Upper lobe of left lung (tissue), 6 donors: ENCODE results near the gene MRPL51. TPM values are rescaled to one million over a fixed set of nuclear protein-coding genes. Genes with fewer than 3 reads are reported as not detected.

Experiments used
- ATAC-seq, 2 donors: fragments of 200-7000 bp; cut with Tn5 transposase; one replicate each; pipeline ENCODE4 v1.9.1; 2022; ENCODE audit warnings: mild to moderate bottlenecking in 2 of 2, moderate library complexity in 2 of 2; ENCODE audit not compliant: low FRiP score in 2 of 2
- DNase-seq, 2 donors: peaks; one replicate each; pipeline ENCODE4 v3.0.0-alpha.2; 2019 to 2020
- H3K27ac ChIP-seq, 4 donors: fragments of 200-600 bp; sonication (generic); one replicate each; pipeline ENCODE4 v1.5.1; 2016 to 2019
- H3K27me3 ChIP-seq, 4 donors: fragments of 200-600 bp; sonication (generic); one replicate each; pipeline ENCODE4 v1.5.1; 2017 to 2019
- H3K36me3 ChIP-seq, 4 donors: fragments of 200-600 bp; sonication (generic); one replicate each; pipeline ENCODE4 v1.5.1; 2016 to 2019
- H3K4me1 ChIP-seq, 4 donors: fragments of 200-600 bp; sonication (generic); one replicate each; pipeline ENCODE4 v1.5.1; 2018 to 2019
- H3K4me3 ChIP-seq, 4 donors: fragments of 200-600 bp; sonication (generic); one replicate each; pipeline ENCODE4 v1.5.1; 2017 to 2019; ENCODE audit warnings: mild to moderate bottlenecking in 2 of 4, moderate library complexity in 1 of 4
- H3K9me3 ChIP-seq, 4 donors: fragments of 200-600 bp; sonication (generic); one replicate each; pipeline ENCODE4 v1.5.1; 2018 to 2019
- CTCF ChIP-seq, 6 experiments: fragments of 450-650 bp in 4 of 6; fragments of 200-600 bp in 2 of 6; sonication (generic) in 2 of 6; IDR thresholded peaks; one replicate each; pipeline ENCODE4 v1.5.1; 2016 to 2019; ENCODE audit warnings: antibody characterized with exemption in 6 of 6
- EP300 ChIP-seq, 4 donors: sonication (generic); formaldehyde crosslinking; IDR thresholded peaks; one replicate each; pipeline ENCODE4 v1.5.1; 2017; ENCODE audit warnings: antibody characterized with exemption in 4 of 4, control low read depth in 2 of 4
- POLR2A ChIP-seq, 4 donors: fragments of 450-650 bp; IDR thresholded peaks; one replicate each; pipeline ENCODE4 v1.5.1; 2016 to 2017; ENCODE audit warnings: antibody characterized with exemption in 4 of 4, mild to moderate bottlenecking in 2 of 4
- POLR2AphosphoS5 ChIP-seq, 2 donors: sonication (generic); formaldehyde crosslinking; IDR thresholded peaks; one replicate each; pipeline ENCODE4 v1.5.1; 2017; ENCODE audit warnings: antibody characterized with exemption in 2 of 2
- WGBS, 2 donors: methylation state at CpG; one replicate each; pipeline ENCODE4 v1.1.5; 2017 to 2018; 5-methylcytosine and 5-hydroxymethylcytosine counted together
- total RNA-seq, 6 donors: library from RNA; depleted of rRNA in 4 of 6; stranded (reverse); fragments of >200 nt in 4 of 6; gene quantifications; one replicate each; pipeline versions ENCODE4 v1.1.0 to v1.2.1, GENCODE V29; 2016 to 2021
- donor health status: DM: no; HTN: no; CAD: no; lungs with moderate emphysema.
- donor health status: DM: no; HTN: yes; CAD: no; lungs with severe emphysema.

The MRPL51 gene
- total RNA-seq, 6 donors from 2014 or later = 40.1 to 125 (median 67.2) TPM

GRCh38 chr12:6534695-6534944 lies 41.6 kb upstream of the MRPL51 start:
- Histone ChIP-seq H3K36me3 (peaks cover 13 to 59% (median 47%) of the 10 kb centered on the region in 4 donors), H3K9me3 (no peaks in the 10 kb centered on the region), H3K27me3 (no peaks in the 10 kb centered on the region), H3K4me1 (peaks cover 39 to 56% (median 52%) of the 10 kb centered on the region in 4 donors), H3K4me3 (peak overlapping the region; percentile 66 to 98 (median 86)), H3K27ac (peak overlapping the region; percentile 93 to 99 (median 97))
- 0% methylated on average over 12 to 18 of the region's 25 CpGs for WGBS, 2 donors
- ATAC-seq (peak; percentile 78 to 79), DNase-seq (no peak)
- TF ChIP-seq POLR2A (IDR thresholded peaks at IDR 0.05) (no peak), EP300 (IDR thresholded peaks at IDR 0.05) (no peak), POLR2AphosphoS5 (IDR thresholded peaks at IDR 0.05) (no peak), CTCF (IDR thresholded peaks at IDR 0.05) (peak in 1 of 6 experiments; percentile 1)

DNA sequence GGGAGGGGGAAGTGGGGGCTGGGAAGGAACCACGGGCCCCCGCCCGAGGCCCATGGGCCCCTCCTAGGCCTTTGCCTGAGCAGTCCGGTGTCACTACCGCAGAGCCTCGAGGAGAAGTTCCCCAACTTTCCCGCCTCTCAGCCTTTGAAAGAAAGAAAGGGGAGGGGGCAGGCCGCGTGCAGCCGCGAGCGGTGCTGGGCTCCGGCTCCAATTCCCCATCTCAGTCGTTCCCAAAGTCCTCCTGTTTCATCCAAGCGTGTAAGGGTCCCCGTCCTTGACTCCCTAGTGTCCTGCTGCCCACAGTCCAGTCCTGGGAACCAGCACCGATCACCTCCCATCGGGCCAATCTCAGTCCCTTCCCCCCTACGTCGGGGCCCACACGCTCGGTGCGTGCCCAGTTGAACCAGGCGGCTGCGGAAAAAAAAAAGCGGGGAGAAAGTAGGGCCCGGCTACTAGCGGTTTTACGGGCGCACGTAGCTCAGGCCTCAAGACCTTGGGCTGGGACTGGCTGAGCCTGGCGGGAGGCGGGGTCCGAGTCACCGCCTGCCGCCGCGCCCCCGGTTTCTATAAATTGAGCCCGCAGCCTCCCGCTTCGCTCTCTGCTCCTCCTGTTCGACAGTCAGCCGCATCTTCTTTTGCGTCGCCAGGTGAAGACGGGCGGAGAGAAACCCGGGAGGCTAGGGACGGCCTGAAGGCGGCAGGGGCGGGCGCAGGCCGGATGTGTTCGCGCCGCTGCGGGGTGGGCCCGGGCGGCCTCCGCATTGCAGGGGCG lies 41.0 kb upstream of the MRPL51 start, which contains the start of gene GAPDH:
TSS of gene GAPDH (plus strand) at position 595 of the 772 bp plus-strand sequence. CDS start 316 bp downstream, outside the sequence.
- TF ChIP-seq CTCF (IDR thresholded peaks at IDR 0.05) (no peak), EP300 (IDR thresholded peaks at IDR 0.05) (no peak), POLR2A (IDR thresholded peaks at IDR 0.05) (peak; percentile 15 to 96 (median 82)), POLR2AphosphoS5 (IDR thresholded peaks at IDR 0.05) (peak; percentile 97 to 99)
- ATAC-seq = peak; percentile 92 to 93
- peak; percentile 94 to 95 for DNase-seq
- WGBS, 2 donors = 0 to 1% methylated on average over 17 to 48 of the region's 62 CpGs
- peaks cover 13 to 59% (median 51%) of the 10 kb centered on the region in 4 donors for H3K36me3 ChIP-seq
- H3K4me3 ChIP-seq = peak within 1 kb of the TSS; percentile 66 to 98 (median 86)
- H3K27ac ChIP-seq = peak within 1 kb of the TSS; percentile 93 to 99 (median 97)
- H3K27me3 ChIP-seq = no peaks in the 10 kb centered on the region
- no peaks in the 10 kb centered on the region for H3K9me3 ChIP-seq
- peaks cover 39 to 56% (median 51%) of the 10 kb centered on the region in 4 donors for H3K4me1 ChIP-seq

DNA sequence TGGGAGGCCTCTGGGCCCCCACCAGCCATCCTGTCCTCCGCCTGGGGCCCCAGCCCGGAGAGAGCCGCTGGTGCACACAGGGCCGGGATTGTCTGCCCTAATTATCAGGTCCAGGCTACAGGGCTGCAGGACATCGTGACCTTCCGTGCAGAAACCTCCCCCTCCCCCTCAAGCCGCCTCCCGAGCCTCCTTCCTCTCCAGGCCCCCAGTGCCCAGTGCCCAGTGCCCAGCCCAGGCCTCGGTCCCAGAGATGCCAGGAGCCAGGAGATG lies 40.5 kb upstream of the MRPL51 start:
- peaks cover 39 to 55% (median 51%) of the 10 kb centered on the region in 4 donors for H3K4me1 ChIP-seq
- no peak for TF ChIP-seq POLR2AphosphoS5 (IDR thresholded peaks at IDR 0.05)
- no peak for TF ChIP-seq CTCF (IDR thresholded peaks at IDR 0.05)
- no peak for TF ChIP-seq POLR2A (IDR thresholded peaks at IDR 0.05)
- no peak for TF ChIP-seq EP300 (IDR thresholded peaks at IDR 0.05)

DNA sequence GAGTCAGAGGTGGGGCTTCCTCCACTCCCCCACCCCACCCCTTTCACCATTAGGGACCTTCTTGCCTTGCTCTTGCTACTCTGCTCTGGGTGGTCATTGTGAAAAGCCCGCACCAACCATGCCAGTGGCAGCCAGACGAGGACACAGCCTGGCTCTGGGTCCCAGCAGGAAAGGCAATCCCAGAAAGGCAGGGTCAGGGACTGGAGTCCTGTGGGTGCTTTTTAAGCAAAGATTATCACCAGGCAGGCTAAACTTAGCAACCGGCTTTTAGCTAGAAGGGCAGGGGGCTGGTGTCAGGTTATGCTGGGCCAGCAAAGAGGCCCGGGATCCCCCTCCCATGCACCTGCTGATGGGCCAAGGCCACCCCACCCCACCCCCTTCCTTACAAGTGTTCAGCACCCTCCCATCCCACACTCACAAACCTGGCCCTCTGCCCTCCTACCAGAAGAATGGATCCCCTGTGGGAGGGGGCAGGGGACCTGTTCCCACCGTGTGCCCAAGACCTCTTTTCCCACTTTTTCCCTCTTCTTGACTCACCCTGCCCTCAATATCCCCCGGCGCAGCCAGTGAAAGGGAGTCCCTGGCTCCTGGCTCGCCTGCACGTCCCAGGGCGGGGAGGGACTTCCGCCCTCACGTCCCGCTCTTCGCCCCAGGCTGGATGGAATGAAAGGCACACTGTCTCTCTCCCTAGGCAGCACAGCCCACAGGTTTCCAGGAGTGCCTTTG lies 40.0 kb upstream of the MRPL51 start:
- Histone ChIP-seq H3K27ac (peak overlapping the region; percentile 93 to 99 (median 97)), H3K4me3 (peak overlapping the region; percentile 66 to 98 (median 86)), H3K4me1 (peaks cover 39 to 50% (median 47%) of the 10 kb centered on the region in 4 donors), H3K27me3 (no peaks in the 10 kb centered on the region), H3K9me3 (no peaks in the 10 kb centered on the region), H3K36me3 (peaks cover 19 to 59% (median 52%) of the 10 kb centered on the region in 4 donors)
- peak in 1 of 2 donors; percentile 65 for DNase-seq
- peak; percentile 49 to 64 for ATAC-seq
- 2% methylated on average over 9 to 13 of the region's 14 CpGs for WGBS, 2 donors
- peak in 1 of 2 donors; percentile 51 for TF ChIP-seq POLR2AphosphoS5 (IDR thresholded peaks at IDR 0.05)
- TF ChIP-seq EP300 (IDR thresholded peaks at IDR 0.05) = no peak
- TF ChIP-seq CTCF (IDR thresholded peaks at IDR 0.05) = no peak
- no peak for TF ChIP-seq POLR2A (IDR thresholded peaks at IDR 0.05)

More for the DNA sequence above, 40.5 kb upstream of the MRPL51 start:
- Histone ChIP-seq H3K4me3 (peak overlapping the region; percentile 66 to 98 (median 86)), H3K27me3 (no peaks in the 10 kb centered on the region), H3K9me3 (no peaks in the 10 kb centered on the region), H3K36me3 (peaks cover 16 to 59% (median 52%) of the 10 kb centered on the region in 4 donors), H3K27ac (peak overlapping the region; percentile 93 to 99 (median 97))
- peak; percentile 20 to 64 for ATAC-seq
- 0 to 3% methylated on average over 2 to 8 of the region's 9 CpGs for WGBS, 2 donors
- DNase-seq = peak in 1 of 2 donors; percentile 89
